ENCODE measurements around the gene ADISSP. TPM values are rescaled to one million over a fixed set of nuclear protein-coding genes. Genes with fewer than 3 reads are reported as not detected.
"Not testable (repeated sequence)": the region's sequence is repeated elsewhere in the genome, so short reads cannot be mapped to it uniquely, and the experiment has no call there.

Gene ADISSP
- total RNA-seq, 1 donor from 2014 or later, result 18.0 TPM

DNA sequence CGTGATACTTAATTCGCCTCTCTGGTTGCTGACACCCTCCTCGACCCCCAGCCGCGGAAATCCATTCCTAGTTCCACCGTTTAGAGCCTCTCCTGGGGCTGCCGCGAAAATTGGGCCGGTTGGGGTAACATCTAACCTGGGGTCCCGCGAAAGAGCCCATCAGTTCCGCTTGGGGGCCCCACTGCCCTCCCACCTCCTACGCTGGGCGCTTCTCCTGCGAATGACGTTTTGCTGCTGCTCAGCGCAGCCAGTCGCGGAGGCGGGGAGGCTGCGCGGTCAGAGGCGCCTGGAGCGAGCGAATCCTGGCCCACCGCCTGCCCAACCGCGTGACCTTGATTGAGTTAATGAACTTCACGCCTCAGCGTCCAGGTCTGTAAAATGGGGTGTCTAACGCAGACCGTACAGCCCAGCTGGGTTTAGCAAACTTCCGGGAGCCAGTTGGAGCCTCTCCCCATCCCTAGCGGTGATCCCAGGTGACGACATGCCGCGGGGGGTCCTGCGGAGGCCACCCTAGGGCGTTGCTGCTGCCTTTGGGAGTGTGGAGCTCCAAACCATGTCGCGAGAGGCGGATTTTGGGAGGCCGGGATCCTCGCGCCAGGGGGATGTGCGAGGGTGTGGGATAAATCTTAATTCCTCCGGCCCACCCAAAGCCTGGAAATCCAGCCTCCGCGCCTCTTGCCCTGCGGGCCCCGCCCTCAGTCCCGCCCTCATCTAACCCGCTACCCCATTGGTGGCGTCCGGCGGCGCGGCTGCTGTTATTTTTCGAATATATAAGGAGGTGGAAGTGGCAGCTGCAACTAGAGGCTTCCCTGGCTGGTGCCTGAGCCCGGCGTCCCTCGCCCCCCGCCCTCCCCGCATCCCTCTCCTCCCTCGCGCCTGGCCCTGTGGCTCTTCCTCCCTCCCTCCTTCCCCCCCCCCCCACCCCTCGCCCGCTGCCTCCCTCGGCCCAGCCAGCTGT lies 28.2 kb upstream of the ADISSP start, which contains the start of gene CDC25B:
TSS of gene CDC25B (plus strand) at position 800 of the 958 bp plus-strand sequence. CDS start 222 bp downstream, outside the sequence.
- H3K9me3 Mint-ChIP-seq (ENCODE audit: unreplicated experiment), result no peaks in the 10 kb centered on the region
- H3K36me3 Mint-ChIP-seq (ENCODE audit: low read depth, unreplicated experiment), result no peaks in the 10 kb centered on the region
- H3K4me1 Mint-ChIP-seq (ENCODE audit: unreplicated experiment), result peaks cover 13% of the 10 kb centered on the region
- peaks cover 12% of the 10 kb centered on the region for H3K27me3 Mint-ChIP-seq (ENCODE audit: unreplicated experiment)
- TF ChIP-seq CTCF (IDR thresholded peaks at IDR 0.05; ENCODE audit: unreplicated experiment), result peak; percentile 40
- H3K27ac Mint-ChIP-seq (ENCODE audit: unreplicated experiment), result no peak within 1 kb of the TSS
- DNase-seq (ENCODE audit: low spot score), result peak; percentile 81
- peak within 1 kb of the TSS; percentile 87 for H3K4me3 Mint-ChIP-seq (ENCODE audit: unreplicated experiment)

DNA sequence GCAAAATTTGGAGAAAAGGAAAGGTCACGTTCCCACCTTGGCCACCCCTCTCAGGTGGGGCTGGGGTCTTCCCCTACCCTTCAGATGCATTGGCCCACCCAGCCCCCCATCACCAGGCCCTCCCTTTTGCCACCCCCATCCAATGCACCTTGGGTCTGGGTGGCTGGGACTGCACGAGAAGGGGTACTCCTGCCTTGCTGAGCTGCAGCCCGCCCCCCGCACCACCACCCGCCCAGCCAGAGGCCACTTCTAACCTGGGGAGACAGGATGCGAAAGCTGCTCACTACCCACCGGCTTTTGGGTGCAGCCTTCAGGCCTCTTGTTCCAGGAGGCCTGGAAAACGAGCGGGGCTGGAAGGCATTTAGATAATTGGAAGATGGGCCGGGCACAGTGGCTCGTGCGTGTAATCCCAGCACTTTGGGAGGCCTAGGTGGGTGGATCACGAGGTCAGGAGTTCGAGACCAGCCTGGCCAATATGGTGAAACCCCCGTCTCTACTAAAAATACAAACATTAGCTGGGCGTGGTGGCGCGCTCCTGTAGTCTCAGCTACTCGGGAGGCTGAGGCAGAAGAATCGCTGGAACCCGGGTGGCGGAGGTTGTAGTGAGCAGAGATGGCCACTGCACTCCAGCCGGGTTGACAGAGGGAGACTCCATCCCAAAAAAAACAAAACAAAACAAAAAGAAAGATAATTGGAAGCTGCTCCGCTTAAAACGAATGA lies 27.3 kb upstream of the ADISSP start:
- Mint-ChIP-seq H3K4me1 (ENCODE audit: unreplicated experiment) (peaks cover 13% of the 10 kb centered on the region), H3K27ac (ENCODE audit: unreplicated experiment) (no peak overlapping the region), H3K9me3 (ENCODE audit: unreplicated experiment) (no peaks in the 10 kb centered on the region), H3K36me3 (ENCODE audit: low read depth, unreplicated experiment) (no peaks in the 10 kb centered on the region), H3K27me3 (ENCODE audit: unreplicated experiment) (peaks cover 12% of the 10 kb centered on the region), H3K4me3 (ENCODE audit: unreplicated experiment) (peak overlapping the region; percentile 87)
- TF ChIP-seq CTCF (IDR thresholded peaks at IDR 0.05; ENCODE audit: unreplicated experiment), result no peak
- no peak for DNase-seq (ENCODE audit: low spot score)

- not testable (repeated sequence) for H3K27ac Mint-ChIP-seq (ENCODE audit: unreplicated experiment); DNase-seq (ENCODE audit: low spot score); H3K4me3 Mint-ChIP-seq (ENCODE audit: unreplicated experiment); H3K4me1 Mint-ChIP-seq (ENCODE audit: unreplicated experiment); H3K9me3 Mint-ChIP-seq (ENCODE audit: unreplicated experiment); H3K36me3 Mint-ChIP-seq (ENCODE audit: low read depth, unreplicated experiment)
- H3K27me3 Mint-ChIP-seq (ENCODE audit: unreplicated experiment), result peaks cover 12% of the 10 kb centered on the region
Observed at GRCh38 chr20:3794168-3794567, 26.6 kb upstream of the ADISSP start.

GRCh38 chr20:3789201-3789600 lies 21.6 kb upstream of the ADISSP start:
- not testable (repeated sequence) for H3K27ac Mint-ChIP-seq (ENCODE audit: unreplicated experiment); H3K36me3 Mint-ChIP-seq (ENCODE audit: low read depth, unreplicated experiment); H3K4me3 Mint-ChIP-seq (ENCODE audit: unreplicated experiment); DNase-seq (ENCODE audit: low spot score); H3K4me1 Mint-ChIP-seq (ENCODE audit: unreplicated experiment); H3K9me3 Mint-ChIP-seq (ENCODE audit: unreplicated experiment)
- peaks cover 10% of the 10 kb centered on the region for H3K27me3 Mint-ChIP-seq (ENCODE audit: unreplicated experiment)

DNA sequence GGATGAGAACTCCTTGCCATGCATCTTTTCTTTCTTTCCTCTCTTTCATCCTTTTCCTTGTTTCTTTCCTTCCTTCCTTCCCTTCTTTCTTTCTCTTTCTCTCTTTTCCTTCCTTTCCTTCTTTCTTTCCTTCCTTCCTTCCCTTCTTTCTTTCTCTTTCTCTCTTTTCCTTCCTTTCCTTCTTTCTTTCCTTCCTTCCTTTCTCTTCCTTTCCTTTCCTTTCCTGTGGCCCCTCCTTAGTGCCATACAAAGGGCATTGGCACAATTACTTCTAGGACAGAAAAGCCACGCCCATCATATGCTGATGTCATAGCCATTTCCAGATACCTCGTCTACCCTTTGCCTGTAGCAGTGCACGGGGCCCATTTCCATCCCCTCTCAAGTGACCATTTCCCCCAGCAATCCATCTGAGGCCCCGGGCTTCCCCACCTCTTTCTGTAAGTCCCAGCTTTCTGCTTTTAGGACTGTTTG lies 21.2 kb upstream of the ADISSP start:
- no peak for DNase-seq (ENCODE audit: low spot score)
- H3K27ac Mint-ChIP-seq (ENCODE audit: unreplicated experiment), result no peak overlapping the region
- H3K4me1 Mint-ChIP-seq (ENCODE audit: unreplicated experiment), result peaks cover 5% of the 10 kb centered on the region
- no peaks in the 10 kb centered on the region for H3K9me3 Mint-ChIP-seq (ENCODE audit: unreplicated experiment)
- peaks cover 10% of the 10 kb centered on the region for H3K27me3 Mint-ChIP-seq (ENCODE audit: unreplicated experiment)
- no peak for TF ChIP-seq CTCF (IDR thresholded peaks at IDR 0.05; ENCODE audit: unreplicated experiment)
- H3K4me3 Mint-ChIP-seq (ENCODE audit: unreplicated experiment), result peak overlapping the region; percentile 66
- H3K36me3 Mint-ChIP-seq (ENCODE audit: low read depth, unreplicated experiment), result peaks cover 6% of the 10 kb centered on the region
